GM19328 (cell line): ENCODE results near the gene MFN2.
"Not testable (repeated sequence)": the region's sequence is repeated elsewhere in the genome, so short reads cannot be mapped to it uniquely, and the experiment has no call there.

Experiments used
- ATAC-seq: cut with Tn5 transposase; IDR thresholded peaks from one replicate; pipeline ENCODE4 v1.9.1; 2021; ENCODE audit warnings: mild to moderate bottlenecking, moderate library complexity; ENCODE audit not compliant: unreplicated experiment

MFN2 gene

GRCh38 chr1:12019858-12020509 lies 39.7 kb downstream of the MFN2 start:
- ATAC-seq: no peak

- ATAC-seq: no peak
Measured at GRCh38 chr1:12021616-12022015, 41.4 kb downstream of the MFN2 start.

- ATAC-seq: no peak
Measured at GRCh38 chr1:12022036-12022435, 41.8 kb downstream of the MFN2 start.

- no peak for ATAC-seq
Measured at GRCh38 chr1:12026586-12026985, 46.3 kb downstream of the MFN2 start.

- no peak for ATAC-seq
Measured at GRCh38 chr1:12028248-12028647, 48.0 kb downstream of the MFN2 start.

GRCh38 chr1:12028957-12029511 lies 48.8 kb downstream of the MFN2 start:
- ATAC-seq: no peak

- ATAC-seq: no peak
Measured at GRCh38 chr1:12029720-12030339, 49.6 kb downstream of the MFN2 start.

- ATAC-seq: no peak
Measured at GRCh38 chr1:12031039-12031980, 51.1 kb downstream of the MFN2 start.

- no peak for ATAC-seq
Measured at GRCh38 chr1:12032161-12032621, 51.9 kb downstream of the MFN2 start.

- not testable (repeated sequence) for ATAC-seq
Measured at GRCh38 chr1:12033441-12033840, 53.2 kb downstream of the MFN2 start.

- ATAC-seq: no peak
Measured at GRCh38 chr1:12034381-12034801, 54.1 kb downstream of the MFN2 start.

- ATAC-seq: no peak
Measured at GRCh38 chr1:12035312-12035711, 55.1 kb downstream of the MFN2 start.

- no peak for ATAC-seq
Measured at GRCh38 chr1:12037486-12038355, 57.5 kb downstream of the MFN2 start.

- ATAC-seq: no peak
Measured at GRCh38 chr1:12038356-12039163, 58.3 kb downstream of the MFN2 start.

- ATAC-seq: no peak
Measured at GRCh38 chr1:12039164-12039525, 58.9 kb downstream of the MFN2 start.

GRCh38 chr1:12039824-12040456 lies 59.7 kb downstream of the MFN2 start:
- not testable (repeated sequence) for ATAC-seq

- no peak for ATAC-seq
Measured at GRCh38 chr1:12040457-12041051, 60.3 kb downstream of the MFN2 start.

GRCh38 chr1:12044187-12044877 lies 64.1 kb downstream of the MFN2 start:
- not testable (repeated sequence) for ATAC-seq
